Hematopoietic multipotent progenitor cell treated with erythropoietin and hydrocortisone succinate and interleukin-3 and kit ligand, for 4 days (in vitro differentiated cells): ENCODE data around the gene ALPL.

Experiments
- DNase-seq: peaks from one replicate; pipeline ENCODE4 v3.0.0-alpha.2; 2015

Gene ALPL

GRCh38 chr1:21604208-21604957 is 95.2 kb downstream of the ALPL start:
- DNase-seq, result no peak

DNA sequence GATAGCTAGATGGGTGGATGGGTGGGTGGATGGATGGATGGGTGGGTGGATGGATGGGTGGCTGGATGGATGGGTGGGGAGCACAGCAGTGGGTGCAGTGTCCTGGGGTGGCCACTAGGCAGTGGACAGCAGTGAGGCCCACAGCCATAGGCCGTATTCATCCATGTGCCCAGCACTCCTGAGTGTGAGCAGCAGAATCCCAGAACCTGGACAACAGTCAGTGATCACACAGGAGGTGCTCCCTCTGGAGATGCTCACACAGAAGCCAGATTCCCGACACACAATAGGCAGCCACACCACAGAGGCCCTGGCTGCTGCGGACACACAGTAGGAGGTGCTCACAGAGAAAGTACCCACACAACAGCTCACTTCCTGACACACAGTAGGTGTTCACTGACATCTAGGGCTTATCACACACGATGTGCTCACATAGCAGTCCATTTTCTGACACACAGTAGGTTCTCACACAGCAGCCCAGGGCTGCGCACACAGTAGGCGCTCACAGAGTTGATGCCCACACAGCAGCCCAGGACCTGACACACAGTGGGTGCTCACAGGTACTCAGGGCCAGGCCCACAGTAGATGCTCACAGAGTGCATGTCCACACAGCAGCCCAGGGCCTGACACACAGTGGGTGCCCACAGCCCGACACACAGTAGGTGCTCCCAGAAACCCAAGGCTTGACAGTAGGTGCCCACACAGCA is 95.9 kb downstream of the ALPL start:
- no peak for DNase-seq

DNA sequence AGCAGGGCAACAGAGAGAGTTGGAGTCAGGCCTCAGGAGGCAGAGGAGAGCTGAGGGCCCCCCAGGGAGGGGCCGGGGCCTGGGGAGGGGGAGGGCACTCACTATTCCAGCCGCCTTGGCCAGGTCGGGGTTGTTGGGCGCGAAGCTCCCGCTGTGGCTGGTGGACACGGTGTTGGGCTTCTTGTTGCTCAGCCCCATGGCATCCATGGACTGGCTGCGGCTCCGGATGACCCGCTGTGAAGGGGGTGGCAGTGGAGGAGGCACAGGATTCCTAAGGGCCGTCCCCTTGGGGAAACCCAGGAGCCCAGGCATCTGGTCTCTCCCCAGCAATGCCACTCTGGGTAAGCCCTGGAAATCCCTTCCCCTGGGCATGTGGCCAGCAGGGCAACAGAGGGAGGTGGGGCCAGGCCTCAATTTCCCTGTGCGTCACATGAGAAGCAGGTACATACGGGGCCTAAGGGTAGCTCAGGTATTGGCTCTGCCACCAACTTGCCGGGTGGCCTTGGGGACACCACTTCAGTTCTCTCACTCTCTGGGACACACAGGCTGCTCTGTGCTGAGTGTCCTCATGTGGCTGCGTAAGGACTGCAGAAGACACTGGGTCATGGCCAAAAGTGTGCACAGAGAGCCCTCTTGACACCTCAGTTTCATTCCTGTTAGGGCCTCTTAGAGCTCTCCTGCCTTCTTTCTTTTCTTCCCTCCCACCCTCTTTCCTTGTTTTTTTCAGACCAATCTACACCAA is 96.9 kb downstream of the ALPL start:
- no peak for DNase-seq

DNA sequence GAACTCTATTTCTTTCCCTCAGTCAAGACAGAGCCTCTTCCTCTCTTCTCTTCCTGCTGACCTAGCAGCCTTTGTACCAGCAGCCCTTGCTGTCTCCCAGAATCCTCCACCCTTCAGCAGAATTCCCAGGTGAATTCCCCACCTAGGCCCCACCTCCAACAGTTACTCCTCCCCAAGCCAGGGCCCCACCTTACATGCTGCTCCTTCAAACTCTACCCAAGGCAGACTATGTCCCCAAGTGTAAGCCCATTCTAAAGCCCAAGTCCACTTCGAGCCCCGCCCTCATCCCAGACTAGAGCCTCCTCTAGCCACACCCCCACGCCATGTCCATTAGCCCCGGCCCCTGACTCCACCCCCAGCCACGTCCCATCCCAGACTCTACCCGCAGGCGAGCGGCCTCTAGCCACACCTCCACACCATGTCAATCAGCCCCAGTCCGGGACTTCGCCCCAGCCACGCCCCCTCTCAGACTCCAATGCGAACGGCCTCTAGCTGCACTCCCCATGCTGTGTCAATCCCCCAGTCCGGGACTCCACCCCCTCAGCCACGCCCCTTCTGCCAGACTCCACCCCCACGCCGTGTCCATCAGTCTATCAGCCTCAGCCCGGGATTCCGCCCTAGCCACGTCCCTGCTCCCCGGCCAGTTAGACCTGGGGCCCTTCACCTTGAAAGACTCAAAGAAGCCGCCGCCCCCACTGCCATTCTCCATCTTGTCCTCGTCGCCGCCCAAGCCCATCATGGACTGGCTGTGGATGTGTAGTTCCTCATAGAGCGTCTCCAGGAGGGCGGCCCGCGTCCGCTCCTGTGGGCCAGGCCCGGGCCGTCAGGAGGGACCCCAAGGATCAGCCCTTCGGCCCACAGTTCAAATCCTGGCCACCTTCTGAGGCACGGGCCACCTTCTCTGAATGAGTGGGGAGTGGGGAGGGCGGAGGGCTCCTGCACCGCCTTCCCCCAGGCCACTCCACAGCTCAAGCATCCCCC is 98.6 kb downstream of the ALPL start:
- DNase-seq, result peak; percentile 96

DNA sequence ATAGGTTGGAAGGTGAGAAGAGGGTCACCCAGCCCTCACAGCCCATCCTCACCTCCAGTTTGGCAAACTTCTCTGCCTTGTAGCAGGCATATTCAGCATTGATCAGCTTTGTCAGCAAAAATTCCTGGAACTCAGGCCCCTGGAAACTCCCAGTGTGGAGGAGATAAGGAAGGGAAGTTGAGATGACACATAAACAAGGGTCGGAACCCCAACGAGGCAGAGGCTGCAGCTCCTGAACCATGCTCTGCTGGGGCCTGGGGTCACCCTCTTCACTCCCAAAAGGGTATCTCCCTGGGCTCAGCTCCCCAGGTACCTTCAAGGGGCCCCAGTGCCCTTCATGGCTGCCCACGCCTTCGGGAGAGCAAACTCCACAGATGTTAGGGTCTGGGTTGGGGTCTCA is 99.6 kb downstream of the ALPL start:
- DNase-seq, result no peak

GRCh38 chr1:21610027-21610426 is 100.8 kb downstream of the ALPL start:
- no peak for DNase-seq

DNA sequence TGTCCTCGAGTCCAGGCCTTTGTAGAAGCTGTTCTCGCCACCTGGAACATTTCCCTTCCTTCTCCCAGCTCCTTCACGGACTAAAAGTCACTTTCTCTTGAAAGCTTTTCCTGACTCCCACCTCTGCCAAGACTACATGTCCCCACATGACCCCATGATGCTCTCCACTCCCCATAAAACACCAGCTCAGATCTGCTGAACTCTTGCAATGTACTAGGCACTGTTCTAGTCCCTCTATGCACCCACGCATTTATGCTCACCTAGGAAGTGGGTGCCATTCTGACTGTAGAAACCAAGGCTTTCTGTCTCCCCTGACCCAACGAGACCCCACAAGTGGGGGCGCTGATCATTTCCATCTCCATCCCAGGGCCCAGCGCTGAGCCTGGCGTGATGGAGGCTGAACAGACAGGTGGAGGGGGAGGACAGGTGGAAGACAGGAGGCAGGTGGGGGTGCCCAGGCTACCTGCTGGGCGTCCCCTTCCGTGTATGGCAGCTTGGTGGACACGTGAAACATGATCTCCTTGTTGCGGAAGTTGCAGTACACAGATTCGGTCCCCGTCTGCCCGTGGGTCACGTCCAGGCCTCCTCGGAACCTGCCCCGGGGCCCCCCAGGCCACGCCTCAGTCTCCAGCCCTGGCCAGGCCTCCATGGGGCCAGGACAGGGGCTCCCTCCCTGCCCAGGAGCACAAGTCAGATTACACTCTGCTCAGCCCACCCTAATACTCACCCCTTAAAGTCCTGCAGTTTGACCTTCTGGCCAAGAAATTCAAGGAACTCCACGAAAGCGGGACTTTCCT is 102.0 kb downstream of the ALPL start:
- DNase-seq, result no peak

GRCh38 chr1:21612057-21612456 is 102.8 kb downstream of the ALPL start:
- no peak for DNase-seq

DNA sequence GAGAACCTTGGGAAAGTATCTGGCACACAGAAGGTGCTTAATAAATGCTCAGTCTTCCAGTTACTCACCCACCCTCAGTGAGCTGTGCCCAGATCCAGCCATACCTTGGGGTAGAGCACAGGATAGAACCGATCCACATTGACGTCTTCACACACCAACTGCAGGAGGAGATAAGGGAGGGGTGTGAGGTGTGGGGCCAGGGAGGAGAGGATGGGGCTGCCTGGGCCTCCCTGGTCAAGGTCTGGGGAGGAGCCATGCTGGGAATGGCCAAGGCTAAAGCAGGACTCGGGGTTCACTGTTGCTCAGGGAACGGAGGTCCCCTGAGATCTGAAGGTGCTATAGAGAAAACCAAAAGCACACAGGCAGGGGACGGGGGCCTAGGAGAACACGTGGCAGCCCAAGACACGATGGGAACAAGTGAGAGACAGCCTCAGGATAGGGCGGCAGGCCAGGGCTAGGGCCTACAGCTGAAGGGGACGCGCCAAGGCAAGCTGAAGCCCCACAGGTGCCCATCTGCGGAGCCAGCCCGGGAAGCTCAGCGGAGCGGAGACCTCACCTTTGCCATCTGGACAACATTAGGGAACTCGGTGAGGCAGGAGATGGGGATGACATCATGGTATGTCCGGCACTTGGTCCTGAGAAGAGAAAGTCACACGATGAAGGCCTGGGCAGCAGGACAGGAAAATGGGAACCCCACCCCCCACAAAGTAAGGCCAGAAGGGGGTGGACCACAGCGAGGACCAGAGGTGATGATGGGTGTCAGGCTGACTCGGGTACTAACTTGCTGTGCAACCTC is 104.0 kb downstream of the ALPL start:
- peak; percentile 46 for DNase-seq

GRCh38 chr1:21614419-21615115 is 105.3 kb downstream of the ALPL start:
- DNase-seq, result no peak

DNA sequence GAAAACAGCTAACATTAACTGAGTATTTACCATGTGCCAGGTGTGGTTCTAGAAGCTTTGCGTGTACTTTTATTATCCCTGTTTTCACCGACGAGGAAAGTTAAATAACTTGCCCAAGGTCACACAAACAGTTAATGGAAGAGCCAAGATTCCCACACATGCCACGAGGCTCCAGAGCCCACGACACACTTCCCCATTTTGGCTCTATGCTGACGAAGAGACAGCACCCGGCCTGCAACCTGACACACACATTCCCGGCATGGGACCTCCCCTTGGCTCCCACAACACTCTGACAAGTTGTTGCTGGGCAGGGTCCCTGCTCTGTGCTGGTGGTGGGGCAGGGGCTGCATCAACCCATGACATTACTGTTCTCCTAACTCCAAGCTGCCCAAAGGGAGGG is 107.1 kb downstream of the ALPL start:
- no peak for DNase-seq

GRCh38 chr1:21617126-21617738 is 108.0 kb downstream of the ALPL start:
- no peak for DNase-seq

DNA sequence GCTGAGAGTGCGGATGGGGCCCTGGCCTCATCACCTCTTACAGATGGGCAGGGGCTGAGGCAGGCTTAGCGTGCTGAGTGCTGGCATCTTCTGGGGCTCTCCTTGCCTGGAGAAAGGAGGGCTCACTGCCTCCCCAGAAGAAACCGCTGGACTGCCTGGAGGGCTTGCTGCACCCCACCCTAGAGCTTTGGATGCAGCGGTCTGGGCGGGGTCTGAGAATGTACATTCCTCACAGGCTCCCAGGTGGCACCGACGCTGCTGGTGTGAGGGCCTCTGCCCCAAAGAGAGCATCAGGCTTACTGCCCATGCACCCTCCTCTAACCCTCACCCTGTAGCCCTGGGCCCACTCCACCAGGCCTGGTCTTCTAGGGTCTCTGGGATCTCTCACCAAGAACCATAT is 108.8 kb downstream of the ALPL start:
- DNase-seq, result no peak

- DNase-seq, result peak; percentile 71
Measured at GRCh38 chr1:21618561-21619374, 109.5 kb downstream of the ALPL start.

- DNase-seq, result no peak
Measured at GRCh38 chr1:21619375-21619947, 110.2 kb downstream of the ALPL start.

DNA sequence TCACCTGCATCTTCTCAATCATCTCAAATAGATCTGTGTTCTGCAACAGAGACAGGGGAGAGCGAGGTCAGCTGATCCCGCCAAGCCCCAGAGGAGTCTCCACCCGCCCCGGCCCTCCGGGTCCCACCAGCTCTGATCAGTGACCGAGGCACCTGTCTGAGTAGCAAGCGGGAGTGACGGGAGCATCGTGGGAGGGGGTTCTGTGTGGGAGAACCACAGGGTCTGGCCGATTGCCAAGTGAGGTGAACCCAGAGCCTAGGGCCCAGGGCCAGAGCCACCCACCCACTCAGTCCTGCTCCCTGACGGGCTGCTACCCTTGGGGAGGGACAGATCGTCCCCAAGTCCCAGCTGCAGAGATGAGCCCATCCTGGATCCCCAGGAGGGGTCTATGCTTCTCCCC is 110.8 kb downstream of the ALPL start:
- no peak for DNase-seq

DNA sequence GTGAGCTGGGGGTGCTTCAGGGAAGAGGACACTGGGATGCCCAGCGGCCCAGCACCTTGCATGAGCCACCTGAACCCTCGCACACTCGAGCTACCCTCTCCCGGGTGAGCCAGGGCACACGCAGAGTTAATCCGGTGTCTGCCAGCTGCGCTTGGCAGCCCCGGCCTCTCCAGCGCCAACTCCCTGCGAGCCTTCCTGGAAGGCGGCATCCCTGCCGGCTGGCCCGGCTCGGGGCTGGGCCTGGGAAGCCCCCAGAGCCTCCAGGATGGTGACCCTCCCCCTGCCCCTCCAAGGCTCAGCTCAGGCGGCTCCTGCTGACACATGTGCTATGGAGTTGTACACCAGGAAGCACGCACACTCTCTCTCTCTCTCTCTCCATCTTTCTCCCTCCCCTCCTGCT is 111.3 kb downstream of the ALPL start:
- DNase-seq, result no peak

GRCh38 chr1:21621051-21621450 is 111.8 kb downstream of the ALPL start:
- DNase-seq, result no peak
